ENCODE measurements around the gene NDE1. TPM values are rescaled to one million over a fixed set of nuclear protein-coding genes. Genes with fewer than 3 reads are reported as not detected.
A peak's percentile ranks its signal among the peaks of the same experiment; 100 is the strongest.

The NDE1 gene
- total RNA-seq, 6 donors from 2014 or later: 19.5 to 63.9 (median 37.0) TPM

- H3K4me1 ChIP-seq: peaks cover 16 to 33% (median 26%) of the 10 kb centered on the region in 4 donors
- no peaks in the 10 kb centered on the region for H3K9me3 ChIP-seq
- DNase-seq (no peak), ATAC-seq (ENCODE audit: low FRiP score in 2 of 2) (no peak)
- H3K27ac ChIP-seq: peak overlapping the region; percentile 85 to 93 (median 86)
- H3K36me3 ChIP-seq: peaks cover 2 to 35% (median 22%) of the 10 kb centered on the region in 4 donors
- no peak overlapping the region for H3K4me3 ChIP-seq
- no peaks in the 10 kb centered on the region for H3K27me3 ChIP-seq
- 96 to 98% methylated on average over 7 of the region's 7 CpGs for WGBS, 2 donors
- TF ChIP-seq POLR2AphosphoS5 (IDR thresholded peaks at IDR 0.05): no peak
- no peak for TF ChIP-seq EP300 (IDR thresholded peaks at IDR 0.05)
- no peak for TF ChIP-seq POLR2A (IDR thresholded peaks at IDR 0.05)
- TF ChIP-seq, protein P1, sequence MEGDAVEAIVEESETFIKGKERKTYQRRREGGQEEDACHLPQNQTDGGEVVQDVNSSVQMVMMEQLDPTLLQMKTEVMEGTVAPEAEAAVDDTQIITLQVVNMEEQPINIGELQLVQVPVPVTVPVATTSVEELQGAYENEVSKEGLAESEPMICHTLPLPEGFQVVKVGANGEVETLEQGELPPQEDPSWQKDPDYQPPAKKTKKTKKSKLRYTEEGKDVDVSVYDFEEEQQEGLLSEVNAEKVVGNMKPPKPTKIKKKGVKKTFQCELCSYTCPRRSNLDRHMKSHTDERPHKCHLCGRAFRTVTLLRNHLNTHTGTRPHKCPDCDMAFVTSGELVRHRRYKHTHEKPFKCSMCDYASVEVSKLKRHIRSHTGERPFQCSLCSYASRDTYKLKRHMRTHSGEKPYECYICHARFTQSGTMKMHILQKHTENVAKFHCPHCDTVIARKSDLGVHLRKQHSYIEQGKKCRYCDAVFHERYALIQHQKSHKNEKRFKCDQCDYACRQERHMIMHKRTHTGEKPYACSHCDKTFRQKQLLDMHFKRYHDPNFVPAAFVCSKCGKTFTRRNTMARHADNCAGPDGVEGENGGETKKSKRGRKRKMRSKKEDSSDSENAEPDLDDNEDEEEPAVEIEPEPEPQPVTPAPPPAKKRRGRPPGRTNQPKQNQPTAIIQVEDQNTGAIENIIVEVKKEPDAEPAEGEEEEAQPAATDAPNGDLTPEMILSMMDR (IDR thresholded peaks at IDR 0.05): no peak
Observed at GRCh38 chr16:15674571-15674970, 24.5 kb downstream of the NDE1 start.

DNA sequence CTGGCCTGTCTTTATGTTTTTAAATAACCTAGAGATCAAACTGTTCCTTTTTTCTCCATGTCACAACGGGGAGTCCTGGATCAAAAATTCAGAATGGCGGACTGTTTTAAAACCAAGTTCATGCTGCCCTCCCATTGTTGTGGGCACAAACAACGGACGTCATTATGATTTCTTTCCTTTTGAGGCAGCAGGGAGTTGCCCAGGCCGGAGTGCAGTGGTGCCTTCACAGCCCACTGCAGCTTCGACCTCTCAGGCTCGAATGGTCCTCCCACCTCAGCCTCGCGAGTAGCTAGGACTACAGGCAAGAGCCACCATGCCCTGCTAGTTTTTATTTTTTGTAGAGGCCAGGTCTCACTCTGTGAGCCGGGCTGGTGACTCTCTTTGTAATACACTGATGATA, 26.5 kb downstream of the NDE1 start:
- Histone ChIP-seq H3K9me3 (no peaks in the 10 kb centered on the region), H3K4me1 (peaks cover 16 to 32% (median 23%) of the 10 kb centered on the region in 4 donors), H3K27me3 (no peaks in the 10 kb centered on the region), H3K27ac (peak overlapping the region in 1 of 4 donors; percentile 93), H3K4me3 (no peak overlapping the region), H3K36me3 (peaks cover 2 to 33% (median 20%) of the 10 kb centered on the region in 4 donors)
- 77 to 79% methylated on average over 10 of the region's 10 CpGs for WGBS, 2 donors
- TF ChIP-seq POLR2A (IDR thresholded peaks at IDR 0.05) (no peak), POLR2AphosphoS5 (IDR thresholded peaks at IDR 0.05) (no peak), EP300 (IDR thresholded peaks at IDR 0.05) (no peak)
- TF ChIP-seq, protein P1 (IDR thresholded peaks at IDR 0.05): no peak
- DNase-seq: no peak
- ATAC-seq (ENCODE audit: low FRiP score in 2 of 2): no peak

DNA sequence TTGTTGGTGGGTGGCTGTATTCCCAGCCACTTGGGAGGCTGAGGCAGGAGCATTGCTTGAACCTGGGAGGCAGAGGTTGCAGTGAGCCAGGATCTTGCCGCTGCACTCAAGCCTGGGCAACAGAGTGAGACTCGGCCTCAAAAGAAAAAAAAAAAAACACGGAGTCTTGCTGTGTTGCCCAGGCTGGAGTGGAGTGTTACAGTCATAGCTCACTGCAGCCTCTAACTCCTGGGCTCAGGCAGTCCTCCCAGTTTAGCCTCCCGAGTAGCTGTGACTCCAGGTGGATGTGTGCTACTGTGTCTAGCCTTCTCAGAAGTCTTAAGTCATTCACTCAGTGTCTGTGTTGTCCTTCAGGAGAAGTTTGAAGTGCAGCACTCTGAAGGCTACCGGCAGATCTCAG, 27.4 kb downstream of the NDE1 start:
- Histone ChIP-seq H3K4me1 (peaks cover 9 to 22% (median 14%) of the 10 kb centered on the region in 4 donors), H3K4me3 (no peak overlapping the region), H3K27me3 (no peaks in the 10 kb centered on the region), H3K27ac (no peak overlapping the region), H3K9me3 (no peaks in the 10 kb centered on the region), H3K36me3 (peaks cover 2 to 33% (median 20%) of the 10 kb centered on the region in 4 donors)
- TF ChIP-seq EP300 (IDR thresholded peaks at IDR 0.05): no peak
- TF ChIP-seq POLR2AphosphoS5 (IDR thresholded peaks at IDR 0.05): no peak
- TF ChIP-seq, protein P1 (IDR thresholded peaks at IDR 0.05): no peak
- no peak for TF ChIP-seq POLR2A (IDR thresholded peaks at IDR 0.05)
- ATAC-seq (ENCODE audit: low FRiP score in 2 of 2) (no peak), DNase-seq (no peak)
- WGBS, 2 donors: 95 to 96% methylated on average over 5 of the region's 5 CpGs

DNA sequence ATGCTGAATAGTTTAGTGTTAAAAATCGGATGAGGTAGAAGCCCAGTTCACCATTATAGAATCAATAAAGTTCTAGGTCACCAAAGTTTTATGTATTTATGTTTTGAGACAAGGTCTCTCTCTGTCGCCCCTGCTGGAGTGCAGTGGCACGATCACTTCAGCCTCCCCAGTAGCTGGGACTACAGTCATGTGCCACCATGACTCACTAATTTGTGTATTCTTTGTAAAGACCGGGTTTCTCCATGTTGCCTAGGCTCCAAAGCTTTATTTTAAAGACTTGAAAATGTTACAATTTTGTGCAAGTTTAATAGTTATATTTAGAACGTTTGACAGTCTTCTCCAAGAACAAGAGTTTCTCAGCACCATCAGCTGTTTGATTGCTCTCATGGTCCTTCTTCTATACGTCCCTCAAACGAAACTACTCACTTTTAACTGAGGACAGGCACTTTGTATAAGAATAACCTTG, 32.1 kb downstream of the NDE1 start:
- TF ChIP-seq, protein P1 (IDR thresholded peaks at IDR 0.05): peak in 5 of 6 experiments; percentile 18 to 33 (median 31)
- TF ChIP-seq EP300 (IDR thresholded peaks at IDR 0.05): no peak
- Histone ChIP-seq H3K4me1 (no peaks in the 10 kb centered on the region), H3K9me3 (no peaks in the 10 kb centered on the region), H3K27ac (no peak overlapping the region), H3K4me3 (no peak overlapping the region), H3K27me3 (no peaks in the 10 kb centered on the region), H3K36me3 (peaks cover 2 to 64% (median 34%) of the 10 kb centered on the region in 4 donors)
- WGBS, 2 donors: 61 to 70% methylated on average over 7 of the region's 7 CpGs
- DNase-seq (peak in 1 of 2 donors; percentile 62), ATAC-seq (ENCODE audit: low FRiP score in 2 of 2) (peak in 1 of 2 donors; percentile 73)

- DNase-seq (no peak), ATAC-seq (ENCODE audit: low FRiP score in 2 of 2) (no peak)
- Histone ChIP-seq H3K4me1 (no peaks in the 10 kb centered on the region), H3K27me3 (no peaks in the 10 kb centered on the region), H3K27ac (no peak overlapping the region), H3K4me3 (no peak overlapping the region), H3K36me3 (peaks cover 6 to 63% (median 43%) of the 10 kb centered on the region in 4 donors), H3K9me3 (no peaks in the 10 kb centered on the region)
- TF ChIP-seq EP300 (IDR thresholded peaks at IDR 0.05): no peak
- TF ChIP-seq, protein P1 (IDR thresholded peaks at IDR 0.05): no peak
- no peak for TF ChIP-seq POLR2A (IDR thresholded peaks at IDR 0.05)
- TF ChIP-seq POLR2AphosphoS5 (IDR thresholded peaks at IDR 0.05): no peak
- 77 to 81% methylated on average over 2 of the region's 2 CpGs for WGBS, 2 donors
Observed at GRCh38 chr16:15686287-15686686, 36.2 kb downstream of the NDE1 start.
